ENCODE measurements around the gene IL4. TPM values are rescaled to one million over a fixed set of nuclear protein-coding genes. Genes with fewer than 3 reads are reported as not detected.

Gene IL4
- total and polyA plus RNA-seq, 2 of the 13 experiments (the other 11 are each of a cell fraction or from before 2014, with no cell fraction given), result not detected

- no peak overlapping the region for H3K27ac ChIP-seq (ENCODE audit: extremely low read length, insufficient read depth, low read length)
- H4K20me1 ChIP-seq (ENCODE audit: insufficient read depth, low read length), result no peaks in the 10 kb centered on the region
- ChIA-PET CTCF (ENCODE audit: low intra/inter-chr PET ratio, low total read pairs) (no interaction called here), POLR2A (no interaction called here)
- no peak overlapping the region for H2AFZ ChIP-seq (ENCODE audit: low read length)
- 76% methylated on average over 5 of the region's 5 CpGs for WGBS (ENCODE audit: low lambda C conversion rate)
- H3K27me3 ChIP-seq (ENCODE audit: control insufficient read depth in 1 of 2, insufficient read depth in 2 of 2, low read length in 2 of 2), result no peaks in the 10 kb centered on the region
- no peak for FAIRE-seq
- H3K4me3 ChIP-seq (replicated peaks in 1 of 3; ENCODE audit: insufficient read depth in 1 of 3, low read depth in 2 of 3, low read length in 3 of 3), result no peak overlapping the region
- BruUV-seq (replicated peaks), result no TSS peak
- no peaks in the 10 kb centered on the region for H3K79me2 ChIP-seq (ENCODE audit: insufficient read depth, low read length)
- no peak overlapping the region for H3K9ac ChIP-seq (ENCODE audit: insufficient read depth, low read depth, low read length)
- DNase-seq (ENCODE audit: low spot score), result no peak
- no peaks in the 10 kb centered on the region for H3K36me3 ChIP-seq (replicated peaks in 1 of 2; ENCODE audit: control insufficient read depth in 1 of 2, insufficient read depth in 2 of 2, low read length in 2 of 2)
- no peaks in the 10 kb centered on the region for H3K4me1 ChIP-seq (ENCODE audit: insufficient read depth, low read length)
- intact Hi-C loops (cut with micrococcal nuclease; ENCODE audit: unreplicated experiment), result no loop called here
- H3K4me2 ChIP-seq (ENCODE audit: low read depth, low read length), result no peak overlapping the region
- in situ Hi-C loops (cut with HindIII; ENCODE audit: extremely low pct_ligation_motif_present, low pct_unique_long_range_greater_than_20kb), result no loop called here
- ATAC-seq, result no peak
- H3K9me3 ChIP-seq (ENCODE audit: low read length), result no peaks in the 10 kb centered on the region
- no peak for TF ChIP-seq JUNB (CRISPR knock-in tag; IDR thresholded peaks at IDR 0.05; ENCODE audit: borderline replicate concordance)
- TF ChIP-seq CCDC6 (CRISPR knock-in tag; IDR thresholded peaks at IDR 0.05), result no peak
- no peak for TF ChIP-seq MEIS1 (CRISPR knock-in tag; IDR thresholded peaks at IDR 0.05; ENCODE audit: borderline replicate concordance)
- TF ChIP-seq, protein P1, sequence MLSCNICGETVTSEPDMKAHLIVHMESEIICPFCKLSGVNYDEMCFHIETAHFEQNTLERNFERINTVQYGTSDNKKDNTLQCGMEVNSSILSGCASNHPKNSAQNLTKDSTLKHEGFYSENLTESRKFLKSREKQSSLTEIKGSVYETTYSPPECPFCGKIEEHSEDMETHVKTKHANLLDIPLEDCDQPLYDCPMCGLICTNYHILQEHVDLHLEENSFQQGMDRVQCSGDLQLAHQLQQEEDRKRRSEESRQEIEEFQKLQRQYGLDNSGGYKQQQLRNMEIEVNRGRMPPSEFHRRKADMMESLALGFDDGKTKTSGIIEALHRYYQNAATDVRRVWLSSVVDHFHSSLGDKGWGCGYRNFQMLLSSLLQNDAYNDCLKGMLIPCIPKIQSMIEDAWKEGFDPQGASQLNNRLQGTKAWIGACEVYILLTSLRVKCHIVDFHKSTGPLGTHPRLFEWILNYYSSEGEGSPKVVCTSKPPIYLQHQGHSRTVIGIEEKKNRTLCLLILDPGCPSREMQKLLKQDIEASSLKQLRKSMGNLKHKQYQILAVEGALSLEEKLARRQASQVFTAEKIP (CRISPR knock-in tag; IDR thresholded peaks at IDR 0.05; ENCODE audit: borderline replicate concordance), result no peak
- TF ChIP-seq ETS1 (CRISPR knock-in tag; IDR thresholded peaks at IDR 0.05), result no peak
- TF ChIP-seq ZNF749 (CRISPR knock-in tag; IDR thresholded peaks at IDR 0.05; ENCODE audit: borderline replicate concordance), result no peak
- TF ChIP-seq RXRA (CRISPR knock-in tag; IDR thresholded peaks at IDR 0.05), result no peak
- TF ChIP-seq ZZZ3 (CRISPR knock-in tag; IDR thresholded peaks at IDR 0.05; ENCODE audit: borderline replicate concordance), result no peak
- TF ChIP-seq, protein P2, sequence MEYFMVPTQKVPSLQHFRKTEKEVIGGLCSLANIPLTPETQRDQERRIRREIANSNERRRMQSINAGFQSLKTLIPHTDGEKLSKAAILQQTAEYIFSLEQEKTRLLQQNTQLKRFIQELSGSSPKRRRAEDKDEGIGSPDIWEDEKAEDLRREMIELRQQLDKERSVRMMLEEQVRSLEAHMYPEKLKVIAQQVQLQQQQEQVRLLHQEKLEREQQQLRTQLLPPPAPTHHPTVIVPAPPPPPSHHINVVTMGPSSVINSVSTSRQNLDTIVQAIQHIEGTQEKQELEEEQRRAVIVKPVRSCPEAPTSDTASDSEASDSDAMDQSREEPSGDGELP (IDR thresholded peaks at IDR 0.05; ENCODE audit: borderline replicate concordance, low read depth), result no peak
- TF ChIP-seq, protein P3, sequence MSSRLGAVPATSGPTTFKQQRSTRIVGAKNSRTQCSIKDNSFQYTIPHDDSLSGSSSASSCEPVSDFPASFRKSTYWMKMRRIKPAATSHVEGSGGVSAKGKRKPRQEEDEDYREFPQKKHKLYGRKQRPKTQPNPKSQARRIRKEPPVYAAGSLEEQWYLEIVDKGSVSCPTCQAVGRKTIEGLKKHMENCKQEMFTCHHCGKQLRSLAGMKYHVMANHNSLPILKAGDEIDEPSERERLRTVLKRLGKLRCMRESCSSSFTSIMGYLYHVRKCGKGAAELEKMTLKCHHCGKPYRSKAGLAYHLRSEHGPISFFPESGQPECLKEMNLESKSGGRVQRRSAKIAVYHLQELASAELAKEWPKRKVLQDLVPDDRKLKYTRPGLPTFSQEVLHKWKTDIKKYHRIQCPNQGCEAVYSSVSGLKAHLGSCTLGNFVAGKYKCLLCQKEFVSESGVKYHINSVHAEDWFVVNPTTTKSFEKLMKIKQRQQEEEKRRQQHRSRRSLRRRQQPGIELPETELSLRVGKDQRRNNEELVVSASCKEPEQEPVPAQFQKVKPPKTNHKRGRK (CRISPR knock-in tag; IDR thresholded peaks at IDR 0.05), result no peak
- no peak for TF ChIP-seq TBP (CRISPR knock-in tag; IDR thresholded peaks at IDR 0.05)
- TF ChIP-seq HDAC6 (IDR thresholded peaks at IDR 0.05; ENCODE audit: low read depth, low read length), result no peak
- no peak for TF ChIP-seq POGZ (CRISPR knock-in tag; IDR thresholded peaks at IDR 0.05)
- no peak for TF ChIP-seq ZNF570 (CRISPR knock-in tag; IDR thresholded peaks at IDR 0.05; ENCODE audit: borderline replicate concordance)
- no peak for TF ChIP-seq CBX2 (IDR thresholded peaks at IDR 0.05; ENCODE audit: low read depth, low read length)
- no peak for TF ChIP-seq CBX2 (CRISPR knock-in tag; IDR thresholded peaks at IDR 0.05; ENCODE audit: low read depth)
- TF ChIP-seq ZBTB8A (CRISPR knock-in tag; IDR thresholded peaks at IDR 0.05; ENCODE audit: borderline replicate concordance, low read depth), result no peak
- TF ChIP-seq CBFB (CRISPR knock-in tag; IDR thresholded peaks at IDR 0.05), result no peak
These were observed 14.2 kb downstream of the IL4 start for GRCh38 chr5:132687995-132688394.

Measured in HepG2 (cell line).